NOMO-1 (cell line): ENCODE measurements around the gene METTL6.
"Not testable (repeated sequence)": the region's sequence is repeated elsewhere in the genome, so short reads cannot be mapped to it uniquely, and the experiment has no call there.

ENCODE experiments used
- DNase-seq, 2 experiments: peaks; one replicate each; lab custom pipeline; 2025; ENCODE audit not compliant: unreplicated experiment in 2 of 2; lab: John Stamatoyannopoulos, UW

METTL6 gene

GRCh38 chr3:15451216-15452113 is 24.1 kb upstream of the METTL6 start:
- no peak for DNase-seq

- DNase-seq: no peak
Measured at GRCh38 chr3:15450438-15451215, 23.3 kb upstream of the METTL6 start.

- no peak for DNase-seq
Measured at GRCh38 chr3:15449489-15450224, 22.3 kb upstream of the METTL6 start.

- no peak for DNase-seq
Measured at GRCh38 chr3:15443826-15444524, 16.6 kb upstream of the METTL6 start.

GRCh38 chr3:15440891-15441290 is 13.5 kb upstream of the METTL6 start:
- DNase-seq: peak; percentile 49 to 60

GRCh38 chr3:15439476-15439875 is 12.1 kb upstream of the METTL6 start:
- DNase-seq: no peak

GRCh38 chr3:15438983-15439382 is 11.6 kb upstream of the METTL6 start:
- peak; percentile 47 to 64 for DNase-seq

GRCh38 chr3:15436246-15436645 is 8.9 kb upstream of the METTL6 start:
- no peak for DNase-seq

- no peak for DNase-seq
Measured at GRCh38 chr3:15434756-15435155, 7.4 kb upstream of the METTL6 start.

- DNase-seq: no peak
Measured at GRCh38 chr3:15433531-15433930, 6.2 kb upstream of the METTL6 start.

- no peak for DNase-seq
Measured at GRCh38 chr3:15431256-15431837, 4.0 kb upstream of the METTL6 start.

GRCh38 chr3:15430624-15431023 is 3.3 kb upstream of the METTL6 start:
- no peak for DNase-seq

- DNase-seq: no peak
Measured at GRCh38 chr3:15429080-15429479, 1.7 kb upstream of the METTL6 start.

- DNase-seq: peak in 1 of 2 experiments; percentile 41
Measured at GRCh38 chr3:15428539-15428938, 1.2 kb upstream of the METTL6 start.

- DNase-seq: no peak
Measured at GRCh38 chr3:15427981-15428380, 637 bp upstream of the METTL6 start.

GRCh38 chr3:15426579-15427118 is 695 bp downstream of the METTL6 start:
- DNase-seq: no peak

- no peak for DNase-seq
Measured at GRCh38 chr3:15420871-15421270, 6.5 kb downstream of the METTL6 start.

GRCh38 chr3:15410966-15411365 is 16.4 kb downstream of the METTL6 start:
- DNase-seq: not testable (repeated sequence)

- DNase-seq: no peak
Measured at GRCh38 chr3:15409774-15410173, 17.6 kb downstream of the METTL6 start.

- peak; percentile 55 to 64 for DNase-seq
Measured at GRCh38 chr3:15409239-15409638, 18.1 kb downstream of the METTL6 start.
